GM10266 (cell line): ENCODE results near the gene INSRR.

Source experiments
- DNase-seq: peaks from one replicate; pipeline ENCODE4 v3.0.0; 2012; ENCODE audit errors: extremely low spot score
- TF ChIP-seq, protein P1 (sequence below): IDR thresholded peaks from 2 replicates; pipeline ENCODE4 v1.5.1; 2012; ENCODE audit warnings: mild to moderate bottlenecking, low read depth; ENCODE audit not compliant: control insufficient read depth, insufficient read depth; ENCODE audit errors: missing control alignments

INSRR gene

DNA sequence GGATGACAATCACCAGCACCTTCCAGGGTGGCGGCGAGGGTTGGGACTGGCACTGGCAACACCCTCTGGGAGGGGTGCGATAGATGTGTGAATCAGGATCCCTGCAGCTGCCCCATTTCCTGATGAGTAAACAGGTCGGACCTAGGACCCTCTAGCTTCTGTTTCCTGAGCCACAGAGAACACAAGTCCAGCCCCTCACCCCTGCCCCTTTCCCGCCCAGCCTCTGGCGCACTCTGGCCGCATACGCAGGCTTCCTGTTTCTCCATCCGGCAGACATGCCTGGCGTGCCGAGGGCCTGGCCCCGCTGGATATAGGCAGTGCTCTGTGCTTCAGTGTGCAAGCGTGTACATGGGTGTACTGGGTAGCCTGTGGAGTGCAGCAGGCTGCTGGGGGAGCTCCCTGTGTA is 39.2 kb upstream of the INSRR start:
- TF ChIP-seq, protein P1, sequence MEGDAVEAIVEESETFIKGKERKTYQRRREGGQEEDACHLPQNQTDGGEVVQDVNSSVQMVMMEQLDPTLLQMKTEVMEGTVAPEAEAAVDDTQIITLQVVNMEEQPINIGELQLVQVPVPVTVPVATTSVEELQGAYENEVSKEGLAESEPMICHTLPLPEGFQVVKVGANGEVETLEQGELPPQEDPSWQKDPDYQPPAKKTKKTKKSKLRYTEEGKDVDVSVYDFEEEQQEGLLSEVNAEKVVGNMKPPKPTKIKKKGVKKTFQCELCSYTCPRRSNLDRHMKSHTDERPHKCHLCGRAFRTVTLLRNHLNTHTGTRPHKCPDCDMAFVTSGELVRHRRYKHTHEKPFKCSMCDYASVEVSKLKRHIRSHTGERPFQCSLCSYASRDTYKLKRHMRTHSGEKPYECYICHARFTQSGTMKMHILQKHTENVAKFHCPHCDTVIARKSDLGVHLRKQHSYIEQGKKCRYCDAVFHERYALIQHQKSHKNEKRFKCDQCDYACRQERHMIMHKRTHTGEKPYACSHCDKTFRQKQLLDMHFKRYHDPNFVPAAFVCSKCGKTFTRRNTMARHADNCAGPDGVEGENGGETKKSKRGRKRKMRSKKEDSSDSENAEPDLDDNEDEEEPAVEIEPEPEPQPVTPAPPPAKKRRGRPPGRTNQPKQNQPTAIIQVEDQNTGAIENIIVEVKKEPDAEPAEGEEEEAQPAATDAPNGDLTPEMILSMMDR = no peak
- DNase-seq = no peak

DNA sequence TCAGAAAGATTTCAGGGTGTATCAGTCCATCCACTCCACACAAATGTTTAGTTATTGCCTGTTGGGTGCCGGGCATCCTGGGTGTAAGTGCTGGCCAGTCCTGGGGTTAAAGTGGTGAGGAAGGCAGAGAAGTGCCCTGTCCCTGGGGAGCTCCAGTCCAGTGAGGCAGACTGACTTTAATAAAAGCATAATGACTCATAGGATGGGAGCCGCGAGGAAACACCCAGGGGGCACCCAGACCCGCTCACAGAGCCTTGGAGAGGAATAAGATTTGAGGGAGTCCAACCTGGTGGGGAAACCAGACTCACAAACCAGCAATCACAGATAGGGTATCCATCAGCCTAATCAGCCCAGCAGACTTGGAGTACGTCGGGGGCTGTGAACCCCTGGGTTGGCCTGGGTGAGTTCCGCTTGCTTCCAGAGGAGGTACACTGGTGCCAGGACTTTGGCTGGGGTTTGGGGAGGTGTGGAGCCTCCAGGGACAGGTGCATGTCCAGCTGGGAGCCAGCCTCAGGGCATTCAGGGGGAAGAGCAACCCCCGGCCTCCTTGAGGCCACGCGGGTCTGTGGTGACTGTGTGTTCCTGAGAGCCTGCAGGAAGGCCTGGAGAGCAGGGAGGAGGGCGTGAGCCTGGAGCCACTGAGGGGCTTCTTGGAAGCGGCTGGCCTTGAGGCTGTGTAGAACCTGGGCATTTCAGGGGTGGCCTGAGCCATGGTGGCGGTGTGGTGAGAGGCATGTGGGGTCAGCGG is 38.3 kb upstream of the INSRR start:
- TF ChIP-seq, protein P1 = no peak
- no peak for DNase-seq

DNA sequence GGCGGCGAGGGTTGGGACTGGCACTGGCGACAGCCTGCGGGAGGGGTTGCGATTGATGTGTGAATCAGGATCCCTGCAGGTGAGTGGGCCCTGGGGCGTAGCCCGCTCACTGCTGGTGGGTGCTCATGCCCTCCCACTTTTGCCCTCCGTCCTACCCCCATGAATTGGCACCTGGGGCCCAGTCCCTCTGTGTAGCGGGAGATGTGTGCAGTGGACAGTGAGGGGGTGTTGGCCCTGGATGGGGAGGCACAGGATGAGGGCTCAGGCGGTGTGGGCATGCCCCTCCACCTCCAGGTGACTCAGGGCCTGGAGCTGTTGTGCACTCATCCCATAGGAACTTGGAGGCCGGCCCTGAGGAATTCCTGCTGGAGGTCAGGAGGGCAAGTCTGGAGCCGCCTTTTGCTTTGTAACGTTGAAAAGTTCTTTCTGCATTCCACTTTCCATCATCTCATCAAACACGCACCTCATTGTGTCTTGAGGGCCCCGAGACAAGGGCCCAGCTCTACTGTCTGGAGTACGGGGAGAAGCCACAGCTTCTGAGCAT is 37.6 kb upstream of the INSRR start:
- DNase-seq = no peak
- TF ChIP-seq, protein P1 = no peak

- TF ChIP-seq, protein P1 = no peak
Observed at GRCh38 chr1:156895927-156896326, 37.0 kb upstream of the INSRR start.

DNA sequence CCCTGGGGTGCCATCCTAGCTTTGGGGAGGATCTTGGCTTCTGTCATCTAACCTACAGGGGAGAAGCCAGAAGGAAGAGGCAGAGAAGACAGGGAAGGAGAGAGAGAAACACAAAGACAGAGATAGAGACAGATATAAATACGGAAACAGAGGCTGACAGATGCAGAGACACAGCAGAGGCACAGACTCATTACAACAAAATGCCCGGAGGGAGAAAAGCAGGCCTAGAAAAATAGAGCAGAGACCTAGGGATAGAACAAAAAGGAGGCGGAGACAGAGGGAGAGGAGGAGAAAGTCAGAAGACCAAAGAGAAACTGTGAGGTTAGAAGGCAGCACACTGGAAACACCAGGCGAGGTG is 36.5 kb upstream of the INSRR start:
- TF ChIP-seq, protein P1 = no peak
- DNase-seq = no peak

More at GRCh38 chr1:156895927-156896326, 37.0 kb upstream of the INSRR start:
- no peak for DNase-seq

DNA sequence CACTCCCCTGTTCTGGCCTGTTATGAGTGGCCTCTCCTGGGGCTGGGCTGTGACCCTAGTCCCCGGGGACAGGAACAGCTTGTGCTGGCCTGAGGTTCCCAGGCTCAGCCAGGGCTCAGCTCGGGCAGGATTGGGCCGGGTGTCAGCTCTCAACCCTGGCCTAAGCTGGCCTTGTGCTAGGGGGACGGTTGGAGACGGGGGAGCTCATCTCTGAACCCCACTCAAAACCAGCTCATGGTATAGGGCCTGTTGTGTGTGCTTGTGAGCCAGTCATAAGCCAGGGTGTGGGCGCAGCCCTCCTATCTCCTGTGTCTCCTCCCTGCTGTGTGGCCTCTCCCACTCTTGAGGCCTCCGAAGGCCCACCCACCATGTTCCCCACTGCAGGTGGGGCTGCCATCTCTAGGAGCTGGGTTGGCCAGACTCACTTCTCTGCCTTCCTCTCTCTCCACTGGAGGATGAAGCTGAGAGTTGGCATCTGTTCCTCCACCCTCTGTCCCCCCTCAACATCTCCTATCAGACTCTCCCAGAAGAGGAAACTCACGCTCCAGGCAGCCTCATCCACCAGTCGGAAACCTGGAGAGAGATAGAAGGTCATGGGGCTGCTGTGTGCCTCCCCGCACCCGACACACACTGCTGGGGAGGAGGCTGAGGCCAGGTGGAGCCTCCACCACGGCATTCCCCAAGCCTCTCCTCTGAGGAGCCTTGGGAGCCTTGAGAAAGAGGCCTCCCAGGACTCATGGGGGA is 36.0 kb upstream of the INSRR start:
- TF ChIP-seq, protein P1 = no peak
- no peak for DNase-seq

DNA sequence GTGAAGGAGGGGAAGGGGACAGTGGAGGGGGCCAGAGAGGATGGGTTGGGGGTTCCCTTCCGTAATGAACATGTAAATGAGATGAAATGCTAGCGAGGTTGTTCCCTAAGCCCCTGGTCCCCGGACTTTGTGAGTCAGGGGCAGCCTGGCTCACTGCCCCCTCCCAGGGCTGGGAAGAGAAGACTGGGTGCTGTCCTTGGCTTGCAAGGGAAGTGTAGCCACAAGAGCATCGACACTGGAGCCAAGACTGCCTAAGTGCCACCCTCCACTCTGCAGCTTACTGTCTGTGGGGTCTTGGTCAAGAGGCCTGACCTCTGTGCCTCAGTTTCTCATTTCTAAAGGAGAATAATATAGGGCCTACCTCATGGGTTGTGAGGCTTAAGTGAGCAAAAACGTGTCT is 35.1 kb upstream of the INSRR start:
- TF ChIP-seq, protein P1 = no peak
- DNase-seq = no peak
